ENCODE measurements around the gene PMM1. TPM values are rescaled to one million over a fixed set of nuclear protein-coding genes. Genes with fewer than 3 reads are reported as not detected.

Gene PMM1
- total RNA-seq, 1 experiment from 2014 or later: 30.5 TPM

GRCh38 chr22:41532908-41533825, 56.5 kb downstream of the PMM1 start:
- no TSS peak for BruUV-seq (replicated peaks)
- Histone ChIP-seq H3K27me3 (ENCODE audit: control insufficient read depth, insufficient read depth, low read length) (no peaks in the 10 kb centered on the region), H3K9me3 (ENCODE audit: control insufficient read depth, insufficient read depth, low read depth, low read length) (no peaks in the 10 kb centered on the region), H3K27ac (ENCODE audit: low read length) (no peak overlapping the region), H3K4me1 (ENCODE audit: control insufficient read depth, insufficient read depth, low read length) (no peaks in the 10 kb centered on the region), H3K36me3 (ENCODE audit: control insufficient read depth, insufficient read depth, low read length) (no peaks in the 10 kb centered on the region; the same call in 1 of the 2 replicates), H3K4me3 (ENCODE audit: low read depth in 2 of 2, low read length in 2 of 2) (no peak overlapping the region)
- ChIA-PET POLR2A (no interaction called here), CTCF (no interaction called here)
- ATAC-seq: peak; percentile 67
- in situ Hi-C loops (cut with HindIII; ENCODE audit: low pct_unique_long_range_greater_than_20kb, low sequenced_read_pairs): no loop called here
- TF ChIP-seq REST (IDR thresholded peaks at IDR 0.05; ENCODE audit: insufficient read depth in 1 of 2, low read depth in 2 of 2, low read length in 1 of 2) (no peak), TCF7L2 (IDR thresholded peaks at IDR 0.05; ENCODE audit: low read depth, low read length) (no peak), POLR2AphosphoS5 (IDR thresholded peaks at IDR 0.05; ENCODE audit: low read depth, low read length) (no peak), SIN3A (IDR thresholded peaks at IDR 0.05; ENCODE audit: borderline replicate concordance, insufficient read depth, low read depth, low read length) (no peak), CTCF (IDR thresholded peaks at IDR 0.05) (peak; percentile 88)
- DNase-seq (ENCODE audit: low read depth, low spot score): no peak
- intact Hi-C loops (cut with micrococcal nuclease; ENCODE audit: unreplicated experiment): no loop called here

- no peak overlapping the region for H3K4me3 ChIP-seq (ENCODE audit: low read depth in 2 of 2, low read length in 2 of 2)
- CTCF ChIA-PET: no interaction called here
- in situ Hi-C loops (cut with HindIII; ENCODE audit: low pct_unique_long_range_greater_than_20kb, low sequenced_read_pairs): no loop called here
- ATAC-seq (no peak), DNase-seq (ENCODE audit: low read depth, low spot score) (no peak)
- no TSS peak for BruUV-seq (replicated peaks)
- POLR2A ChIA-PET: no interaction called here
- TF ChIP-seq SIN3A (IDR thresholded peaks at IDR 0.05; ENCODE audit: borderline replicate concordance, insufficient read depth, low read depth, low read length) (no peak), POLR2AphosphoS5 (IDR thresholded peaks at IDR 0.05; ENCODE audit: low read depth, low read length) (no peak), REST (IDR thresholded peaks at IDR 0.05; ENCODE audit: insufficient read depth in 1 of 2, low read depth in 2 of 2, low read length in 1 of 2) (no peak), CTCF (IDR thresholded peaks at IDR 0.05) (no peak), TCF7L2 (IDR thresholded peaks at IDR 0.05; ENCODE audit: low read depth, low read length) (no peak)
- intact Hi-C loops (cut with micrococcal nuclease; ENCODE audit: unreplicated experiment): no loop called here
- H3K27me3 ChIP-seq (ENCODE audit: control insufficient read depth, insufficient read depth, low read length): no peaks in the 10 kb centered on the region
- H3K36me3 ChIP-seq (ENCODE audit: control insufficient read depth, insufficient read depth, low read length): no peaks in the 10 kb centered on the region; the same call in 1 of the 2 replicates
- H3K27ac ChIP-seq (ENCODE audit: low read length): no peak overlapping the region
- peaks cover 8% of the 10 kb centered on the region for H3K4me1 ChIP-seq (ENCODE audit: control insufficient read depth, insufficient read depth, low read length)
- no peaks in the 10 kb centered on the region for H3K9me3 ChIP-seq (ENCODE audit: control insufficient read depth, insufficient read depth, low read depth, low read length)
Measured at GRCh38 chr22:41531715-41532477, 57.7 kb downstream of the PMM1 start.
